MCF 10A (cell line): Measurements from ENCODE around the gene INHBE. TPM values are rescaled to one million over a fixed set of nuclear protein-coding genes. Genes with fewer than 3 reads are reported as not detected.
A peak's percentile ranks its signal among the peaks of the same experiment; 100 is the strongest.
"Not testable (repeated sequence)": the region's sequence is repeated elsewhere in the genome, so short reads cannot be mapped to it uniquely, and the experiment has no call there.

ENCODE experiments used
- Bru-seq: library from RNA; stranded (reverse); fragments of 400-500 nt; gene quantifications from one replicate; lab custom pipeline; 2021; lab: Mats Ljungman, UMichigan
- BruChase-seq, 2 experiments: library from RNA; stranded (reverse); fragments of 400-500 nt; gene quantifications; one replicate each; lab custom pipeline; 2021; lab: Mats Ljungman, UMichigan
- BruUV-seq: library from RNA; stranded (reverse); fragments of 400-500 nt; replicated peaks from 2 replicates; lab custom pipeline; 2021; lab: Mats Ljungman, UMichigan
- CTCF ChIA-PET: fragments of 300-600 bp; sonication (Branson Sonifier 250); formaldehyde crosslinking; extraction: SDS; loops from one replicate; lab custom pipeline; 2021; ENCODE audit warnings: antibody characterized with exemption, inconsistent platforms; lab: Yijun Ruan, JAX
- POLR2A ChIA-PET: fragments of 300-600, 350-650 bp; sonication (Branson Sonifier 250); formaldehyde crosslinking; extraction: SDS; loops from one replicate; lab custom pipeline; 2020; ENCODE audit warnings: antibody characterized with exemption, inconsistent platforms; lab: Yijun Ruan, JAX
- DNase-seq: peaks from one replicate; pipeline ENCODE4 v3.0.0-alpha.2; 2018; ENCODE audit not compliant: unreplicated experiment
- H3K27ac Mint-ChIP-seq: one replicate; pipeline ENCODE4 v1.8.0; 2022; ENCODE audit warnings: mild to moderate bottlenecking, low read depth, mixed read lengths; ENCODE audit not compliant: unreplicated experiment
- H3K27me3 Mint-ChIP-seq: one replicate; pipeline ENCODE4 v1.8.0; 2022; ENCODE audit warnings: mixed read lengths; ENCODE audit not compliant: insufficient read depth, unreplicated experiment
- H3K36me3 Mint-ChIP-seq: one replicate; pipeline ENCODE4 v1.8.0; 2022; ENCODE audit warnings: mild to moderate bottlenecking, moderate library complexity, mixed read lengths; ENCODE audit not compliant: insufficient read depth, unreplicated experiment
- H3K4me1 Mint-ChIP-seq: one replicate; pipeline ENCODE4 v1.8.0; 2022; ENCODE audit warnings: mixed read lengths; ENCODE audit not compliant: insufficient read depth, unreplicated experiment
- H3K4me3 Mint-ChIP-seq: one replicate; pipeline ENCODE4 v1.8.0; 2022; ENCODE audit warnings: mild to moderate bottlenecking, moderate library complexity, mixed read lengths; ENCODE audit not compliant: unreplicated experiment
- H3K9me3 Mint-ChIP-seq: one replicate; pipeline ENCODE4 v1.8.0; 2022; ENCODE audit warnings: mixed read lengths; ENCODE audit not compliant: unreplicated experiment
- intact Hi-C: fragments of 100-400 bp; cut with micrococcal nuclease; formaldehyde crosslinking; loops from 2 replicates; pipeline ENCODE4 v1.14.1; 2022
- long read RNA-seq: library from polyadenylated mRNA; stranded (forward); transcript quantifications from one replicate; pipeline ENCODE4 v2.0.0, GENCODE V29; 2022
- total RNA-seq: library from RNA; stranded (reverse); gene quantifications from 2 replicates; pipeline ENCODE4 v1.2.3, GENCODE V29; 2022
- TF ChIP-seq, protein P1 (sequence below): fragments of 200-600 bp; IDR thresholded peaks from one replicate; pipeline ENCODE4 v1.8.0; 2022; ENCODE audit warnings: antibody characterized with exemption, mild to moderate bottlenecking; ENCODE audit not compliant: unreplicated experiment

Gene INHBE, protein sequence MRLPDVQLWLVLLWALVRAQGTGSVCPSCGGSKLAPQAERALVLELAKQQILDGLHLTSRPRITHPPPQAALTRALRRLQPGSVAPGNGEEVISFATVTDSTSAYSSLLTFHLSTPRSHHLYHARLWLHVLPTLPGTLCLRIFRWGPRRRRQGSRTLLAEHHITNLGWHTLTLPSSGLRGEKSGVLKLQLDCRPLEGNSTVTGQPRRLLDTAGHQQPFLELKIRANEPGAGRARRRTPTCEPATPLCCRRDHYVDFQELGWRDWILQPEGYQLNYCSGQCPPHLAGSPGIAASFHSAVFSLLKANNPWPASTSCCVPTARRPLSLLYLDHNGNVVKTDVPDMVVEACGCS
- total RNA-seq = 2.1 and 5.0 TPM in 2 replicates
- percentile 31 among the genes with signal in this experiment for Bru-seq, nascent RNA
- percentile 40 among the genes with signal in this experiment for BruChase-seq, experiment 1, labeled RNA remaining after a 6-hour chase
- percentile 48 among the genes with signal in this experiment for BruChase-seq, experiment 2, labeled RNA remaining after a 2-hour chase
- long read RNA-seq = 0 reads

GRCh38 chr12:57454566-57455373 lies at the start of gene INHBE:
Gene INHBE, plus strand, starts transcription at chr12:57455307. Its CDS starts 230 bp downstream, at chr12:57455537.
- ChIA-PET POLR2A (interaction anchor here (2.3 kb wide), 1 partner anchor 22 kb away, joined by 7 read pairs; no protein-coding TSS in a partner anchor), CTCF (interaction anchor here (0.5 to 9.6 kb wide), 30 partner anchors 9 to 429 kb away, joined by 3 to 178 read pairs (median 6); partner anchors contain the start of genes ARHGAP9 and STAC3)
- H3K27ac Mint-ChIP-seq = no peak within 1 kb of the TSS

GRCh38 chr12:57410534-57410933 lies 44.6 kb upstream of the INHBE start:
- no peaks in the 10 kb centered on the region for H3K27me3 Mint-ChIP-seq
- BruUV-seq = no TSS peak
- ChIA-PET POLR2A (interaction anchor here (0.8 to 2.8 kb wide), 2 partner anchors 8 to 10 kb away, joined by 4 to 9 read pairs; no protein-coding TSS in a partner anchor), CTCF (interaction anchor here (0.6 to 1.2 kb wide), 3 partner anchors 45 to 109 kb away, joined by 4 to 8 read pairs (median 5); no protein-coding TSS in a partner anchor)
- peaks cover 12% of the 10 kb centered on the region for H3K36me3 Mint-ChIP-seq
- H3K4me1 Mint-ChIP-seq = peaks cover 4% of the 10 kb centered on the region
- H3K4me3 Mint-ChIP-seq = no peak overlapping the region
- DNase-seq = no peak
- intact Hi-C loops = no loop called here
- H3K27ac Mint-ChIP-seq = no peak overlapping the region
- H3K9me3 Mint-ChIP-seq = no peaks in the 10 kb centered on the region
- TF ChIP-seq, protein P1, sequence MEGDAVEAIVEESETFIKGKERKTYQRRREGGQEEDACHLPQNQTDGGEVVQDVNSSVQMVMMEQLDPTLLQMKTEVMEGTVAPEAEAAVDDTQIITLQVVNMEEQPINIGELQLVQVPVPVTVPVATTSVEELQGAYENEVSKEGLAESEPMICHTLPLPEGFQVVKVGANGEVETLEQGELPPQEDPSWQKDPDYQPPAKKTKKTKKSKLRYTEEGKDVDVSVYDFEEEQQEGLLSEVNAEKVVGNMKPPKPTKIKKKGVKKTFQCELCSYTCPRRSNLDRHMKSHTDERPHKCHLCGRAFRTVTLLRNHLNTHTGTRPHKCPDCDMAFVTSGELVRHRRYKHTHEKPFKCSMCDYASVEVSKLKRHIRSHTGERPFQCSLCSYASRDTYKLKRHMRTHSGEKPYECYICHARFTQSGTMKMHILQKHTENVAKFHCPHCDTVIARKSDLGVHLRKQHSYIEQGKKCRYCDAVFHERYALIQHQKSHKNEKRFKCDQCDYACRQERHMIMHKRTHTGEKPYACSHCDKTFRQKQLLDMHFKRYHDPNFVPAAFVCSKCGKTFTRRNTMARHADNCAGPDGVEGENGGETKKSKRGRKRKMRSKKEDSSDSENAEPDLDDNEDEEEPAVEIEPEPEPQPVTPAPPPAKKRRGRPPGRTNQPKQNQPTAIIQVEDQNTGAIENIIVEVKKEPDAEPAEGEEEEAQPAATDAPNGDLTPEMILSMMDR = no peak

More at GRCh38 chr12:57454566-57455373, at the start of gene INHBE:
- Mint-ChIP-seq H3K27me3 (peaks cover under 1% of the 10 kb centered on the region), H3K36me3 (peaks cover 5% of the 10 kb centered on the region), H3K4me1 (peaks cover 40% of the 10 kb centered on the region), H3K4me3 (peak within 1 kb of the TSS; percentile 7), H3K9me3 (no peaks in the 10 kb centered on the region)
- BruUV-seq = no TSS peak
- TF ChIP-seq, protein P1 = no peak
- intact Hi-C loops = no loop called here
- peak; percentile 77 for DNase-seq

GRCh38 chr12:57414160-57414559 lies 40.9 kb upstream of the INHBE start:
- BruUV-seq, H3K27me3 Mint-ChIP-seq, H3K27ac Mint-ChIP-seq, H3K4me3 Mint-ChIP-seq, intact Hi-C loops, H3K9me3 Mint-ChIP-seq, DNase-seq: not testable (repeated sequence)
- Mint-ChIP-seq H3K4me1 (peaks cover 19% of the 10 kb centered on the region), H3K36me3 (peaks cover 12% of the 10 kb centered on the region)
- CTCF ChIA-PET = interaction anchor here (0.6 to 2.5 kb wide), 5 partner anchors 11 to 1925 kb away, joined by 3 to 11 read pairs (median 3); no protein-coding TSS in a partner anchor
- POLR2A ChIA-PET = interaction anchor here (1.1 kb wide), 1 partner anchor 9 kb away, joined by 3 read pairs; no protein-coding TSS in a partner anchor

GRCh38 chr12:57415088-57415487 lies 40.0 kb upstream of the INHBE start:
- Mint-ChIP-seq H3K4me1 (peaks cover 24% of the 10 kb centered on the region), H3K36me3 (peaks cover 12% of the 10 kb centered on the region), H3K27me3 (no peaks in the 10 kb centered on the region), H3K4me3 (no peak overlapping the region), H3K9me3 (no peaks in the 10 kb centered on the region), H3K27ac (no peak overlapping the region)
- ChIA-PET CTCF (interaction anchor here (1.4 to 2.5 kb wide), 2 partner anchors 10 to 38 kb away, joined by 5 to 11 read pairs; no protein-coding TSS in a partner anchor), POLR2A (interaction anchor here (0.6 to 1.1 kb wide), 2 partner anchors 10 to 16 kb away, joined by 3 to 5 read pairs; no protein-coding TSS in a partner anchor)
- TF ChIP-seq, protein P1 = no peak
- no TSS peak for BruUV-seq
- DNase-seq = no peak
- intact Hi-C loops = no loop called here
